OCI-LY3 (cell line): ENCODE measurements around the gene CEBPE.

Experiments used
- CTCF ChIP-seq: fragments of 200-600, 300-600 bp; sonication (generic); IDR thresholded peaks from 2 replicates; pipeline ENCODE4 v1.5.1; 2014; ENCODE audit warnings: antibody characterized with exemption, low read length, low read depth
- EZH2phosphoT487 ChIP-seq: fragments of 200-600 bp; shearing (Covaris generic); IDR thresholded peaks from 2 replicates; pipeline ENCODE4 v1.6.1; 2018; ENCODE audit warnings: antibody characterized with exemption, mixed run types, low read depth

GRCh38 chr14:23147676-23148075 is 28.6 kb upstream of the CEBPE start:
- TF ChIP-seq CTCF (no peak), EZH2phosphoT487 (no peak)
